HL-60 (cell line): ENCODE data around the gene ISYNA1.
A peak's percentile ranks its signal among the peaks of the same experiment; 100 is the strongest.
"Not testable (repeated sequence)": the region's sequence is repeated elsewhere in the genome, so short reads cannot be mapped to it uniquely, and the experiment has no call there.

Source experiments
- DNase-seq, 2 experiments: peaks; one replicate each; pipeline ENCODE4 v3.0.0-alpha.2; 2010 to 2020; ENCODE audit warnings: low read depth in 1 of 2, low spot score in 1 of 2
- H3K27ac ChIP-seq: fragments of 250-450 bp; sonication (Bioruptor Pico); replicated peaks from 2 replicates; pipeline ENCODE4 v1.5.1; 2020; ENCODE audit warnings: mild to moderate bottlenecking, moderate library complexity
- H3K27me3 ChIP-seq: fragments of 250-450 bp; sonication (Bioruptor Pico); 2 replicates; pipeline ENCODE4 v1.5.1; 2021; ENCODE audit warnings: mild to moderate bottlenecking, moderate library complexity; ENCODE audit not compliant: insufficient read depth, poor library complexity, severe bottlenecking
- H3K4me3 ChIP-seq: replicated peaks from 2 replicates; pipeline ENCODE4 v1.5.1; 2011; ENCODE audit warnings: mild to moderate bottlenecking, control low read depth, low read length; ENCODE audit not compliant: insufficient read depth
- CTCF ChIP-seq: IDR thresholded peaks from one replicate; pipeline ENCODE4 v1.5.1; 2011; ENCODE audit warnings: low read length, control low read depth, inconsistent platforms; ENCODE audit not compliant: insufficient read depth
- GABPA ChIP-seq: IDR thresholded peaks from 2 replicates; pipeline ENCODE4 v1.6.1; 2012; ENCODE audit warnings: low read depth
- POLR2AphosphoS5 ChIP-seq: IDR thresholded peaks from 2 replicates; pipeline ENCODE4 v1.6.1; 2012; ENCODE audit warnings: low read depth
- REST ChIP-seq: IDR thresholded peaks from 2 replicates; pipeline ENCODE4 v1.6.1; 2012; ENCODE audit warnings: low read depth; ENCODE audit not compliant: insufficient replicate concordance
- SPI1 ChIP-seq: IDR thresholded peaks from 2 replicates; pipeline ENCODE4 v1.6.1; 2012; ENCODE audit warnings: low read depth, mild to moderate bottlenecking, borderline replicate concordance

ISYNA1 gene

GRCh38 chr19:18408053-18408476 lies 29.9 kb downstream of the ISYNA1 start:
- H3K27me3 ChIP-seq: no peaks in the 10 kb centered on the region
- TF ChIP-seq CTCF (peak; percentile 19), POLR2AphosphoS5 (no peak)
- H3K27ac ChIP-seq: no peak overlapping the region
- DNase-seq: peak in 1 of 2 experiments; percentile 49
- no peak overlapping the region for H3K4me3 ChIP-seq

DNA sequence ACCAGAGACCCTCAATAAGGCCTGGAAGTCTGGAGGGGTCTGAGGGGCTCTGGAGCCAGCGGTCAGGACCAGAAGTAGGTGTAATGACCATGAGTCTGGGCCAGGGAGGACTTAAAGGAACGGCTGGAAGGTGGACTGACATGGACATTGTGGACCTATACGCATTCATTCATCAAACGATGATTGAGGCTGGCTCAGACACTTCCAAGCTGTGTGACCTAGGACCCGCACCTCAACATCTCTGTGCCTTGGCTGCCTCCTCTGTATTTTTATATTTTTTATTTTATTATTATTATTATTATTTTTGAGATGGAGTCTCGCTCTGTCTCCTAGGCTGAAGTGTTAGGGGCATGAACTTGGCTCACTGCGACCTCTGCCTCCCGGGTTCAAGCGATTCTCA lies 31.2 kb downstream of the ISYNA1 start:
- no peak overlapping the region for H3K27ac ChIP-seq
- TF ChIP-seq POLR2AphosphoS5 (no peak), GABPA (no peak), CTCF (no peak), SPI1 (no peak), REST (no peak)
- no peak overlapping the region for H3K4me3 ChIP-seq
- no peak for DNase-seq
- H3K27me3 ChIP-seq: no peaks in the 10 kb centered on the region

DNA sequence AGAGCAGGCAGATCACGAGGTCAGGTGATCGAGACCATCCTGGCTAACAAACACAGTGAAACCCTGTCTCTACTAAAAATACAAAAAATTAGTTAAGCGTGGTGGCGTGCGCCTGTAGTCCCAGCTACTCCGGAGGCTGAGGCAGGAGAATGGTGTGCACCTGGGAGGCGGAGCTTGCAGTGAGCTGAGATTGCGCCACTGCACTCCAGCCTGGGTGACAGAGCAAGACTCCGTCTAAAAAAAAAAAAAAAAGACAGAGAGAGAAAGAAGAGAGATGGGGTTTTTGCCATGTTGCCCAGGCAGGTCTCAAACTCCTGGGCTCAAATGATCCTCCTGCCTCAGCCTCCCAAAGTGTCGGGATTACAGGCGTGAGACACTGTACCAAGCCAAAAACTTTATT lies 32.2 kb downstream of the ISYNA1 start:
- H3K27ac ChIP-seq, H3K4me3 ChIP-seq, DNase-seq, H3K27me3 ChIP-seq: not testable (repeated sequence)

GRCh38 chr19:18402455-18403248 lies 35.3 kb downstream of the ISYNA1 start:
- not testable (repeated sequence) for H3K4me3 ChIP-seq, H3K27me3 ChIP-seq
- H3K27ac ChIP-seq: peak overlapping the region; percentile 78
- DNase-seq: peak in 1 of 2 experiments; percentile 63
- peak; percentile 86 for TF ChIP-seq SPI1

DNA sequence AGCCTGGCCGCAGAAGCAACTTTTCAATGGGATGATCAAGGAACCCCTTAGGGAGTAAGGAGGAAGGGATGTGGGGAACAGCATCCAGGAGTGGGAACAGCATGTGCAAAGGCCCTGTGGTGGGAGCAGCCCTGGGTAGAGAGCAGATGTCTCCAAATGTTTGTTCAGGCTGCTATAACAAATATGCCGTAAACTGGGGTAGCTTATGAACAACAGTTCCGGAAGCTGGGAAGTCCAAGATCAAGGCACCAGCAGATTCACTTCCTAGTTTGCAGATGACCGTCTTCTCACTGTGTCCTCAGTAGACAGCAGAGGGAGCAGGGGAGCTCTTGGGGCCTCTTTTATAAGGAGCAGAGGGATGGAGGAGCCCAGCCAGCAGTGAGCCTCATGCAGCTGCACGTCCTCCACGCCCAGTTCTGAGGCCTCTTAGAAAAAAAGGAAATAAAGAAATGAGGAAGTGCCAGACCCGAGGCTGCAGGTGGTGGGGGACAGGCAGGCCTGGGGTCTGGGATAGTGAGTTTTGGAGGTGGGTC lies 36.3 kb downstream of the ISYNA1 start:
- TF ChIP-seq POLR2AphosphoS5: peak; percentile 62
- TF ChIP-seq CTCF: peak; percentile 55
- TF ChIP-seq SPI1: peak; percentile 99
- TF ChIP-seq REST: no peak
- peak; percentile 51; the same call in 1 of the 2 replicates for TF ChIP-seq GABPA
- Histone ChIP-seq H3K27me3 (no peaks in the 10 kb centered on the region), H3K27ac (peak overlapping the region; percentile 78), H3K4me3 (no peak overlapping the region)
- peak; percentile 87 to 98 for DNase-seq
